Stromal cell of bone marrow (primary cell): ENCODE results near the gene RASL12.
A peak's percentile ranks its signal among the peaks of the same experiment; 100 is the strongest.
"Not testable (repeated sequence)": the region's sequence is repeated elsewhere in the genome, so short reads cannot be mapped to it uniquely, and the experiment has no call there.

Experiments
- DNase-seq: peaks from one replicate; pipeline ENCODE4 v3.0.0-alpha.2; 2012; ENCODE audit warnings: low read depth

Gene RASL12

GRCh38 chr15:65075607-65076395 lies 8.0 kb upstream of the RASL12 start:
- DNase-seq = not testable (repeated sequence)

- not testable (repeated sequence) for DNase-seq
Observed at GRCh38 chr15:65074946-65075345, 7.2 kb upstream of the RASL12 start.

- DNase-seq = no peak
Observed at GRCh38 chr15:65072617-65073016, 4.8 kb upstream of the RASL12 start.

- no peak for DNase-seq
Observed at GRCh38 chr15:65072027-65072426, 4.2 kb upstream of the RASL12 start.

- no peak for DNase-seq
Observed at GRCh38 chr15:65071381-65071811, 3.6 kb upstream of the RASL12 start.

GRCh38 chr15:65069779-65070546 lies 2.2 kb upstream of the RASL12 start:
- DNase-seq = no peak

- DNase-seq = peak; percentile 82
Observed at GRCh38 chr15:65069179-65069578, 1.4 kb upstream of the RASL12 start.

GRCh38 chr15:65068403-65068788 lies 605 bp upstream of the RASL12 start:
- no peak for DNase-seq

GRCh38 chr15:65067317-65067644 lies 510 bp downstream of the RASL12 start:
- DNase-seq = no peak

GRCh38 chr15:65066635-65067316 lies 1.0 kb downstream of the RASL12 start:
- DNase-seq = no peak

GRCh38 chr15:65066001-65066634 lies 1.7 kb downstream of the RASL12 start:
- no peak for DNase-seq

GRCh38 chr15:65062726-65063125 lies 5.1 kb downstream of the RASL12 start:
- DNase-seq = no peak

- no peak for DNase-seq
Observed at GRCh38 chr15:65062061-65062460, 5.7 kb downstream of the RASL12 start.

GRCh38 chr15:65060641-65061397 lies 7.0 kb downstream of the RASL12 start:
- DNase-seq = no peak

GRCh38 chr15:65059931-65060596 lies 7.7 kb downstream of the RASL12 start:
- no peak for DNase-seq

GRCh38 chr15:65059369-65059750 lies 8.4 kb downstream of the RASL12 start:
- no peak for DNase-seq

- no peak for DNase-seq
Observed at GRCh38 chr15:65058394-65059368, 9.1 kb downstream of the RASL12 start.

GRCh38 chr15:65057549-65057940 lies 10.2 kb downstream of the RASL12 start:
- DNase-seq = no peak

- no peak for DNase-seq
Observed at GRCh38 chr15:65056868-65057548, 10.8 kb downstream of the RASL12 start.
